ENCODE measurements around the gene MAOB. TPM values are rescaled to one million over a fixed set of nuclear protein-coding genes. Genes with fewer than 3 reads are reported as not detected.

MAOB gene
- total and polyA plus RNA-seq, 2 donors (not counting 1 experiment from before 2014, with no cell fraction given) = not detected

GRCh38 chrX:43850629-43851028, 31.6 kb downstream of the MAOB start:
- Histone ChIP-seq H3K9me3 (ENCODE audit: control extremely low read depth in 1 of 3, control insufficient read depth in 2 of 3, insufficient read depth in 1 of 3, low read length in 2 of 3) (no peaks in the 10 kb centered on the region), H3K27me3 (replicated peaks in 1 of 4; ENCODE audit: control extremely low read depth in 1 of 4, control insufficient read depth in 3 of 4, insufficient read depth in 4 of 4, low read length in 3 of 4) (no peaks in the 10 kb centered on the region), H3K27ac (ENCODE audit: low read length in 2 of 2) (no peak overlapping the region), H3K9ac (ENCODE audit: low read length) (no peak overlapping the region), H3K36me3 (replicated peaks in 1 of 2; ENCODE audit: control extremely low read depth in 1 of 2, control insufficient read depth in 1 of 2, extremely low read depth in 1 of 2, insufficient read depth in 2 of 2, low read length in 1 of 2) (no peaks in the 10 kb centered on the region), H3K4me3 (ENCODE audit: control extremely low read depth in 1 of 5, extremely low read depth in 1 of 5, insufficient read depth in 1 of 5, low read depth in 2 of 5, low read length in 4 of 5) (no peak overlapping the region), H3K4me1 (ENCODE audit: control insufficient read depth in 2 of 2, insufficient read depth in 2 of 2, low read length in 2 of 2) (no peaks in the 10 kb centered on the region), H3K79me2 (ENCODE audit: control insufficient read depth, insufficient read depth, low read length) (no peaks in the 10 kb centered on the region), H3K4me2 (replicated peaks; ENCODE audit: low read depth, low read length, poor library complexity, severe bottlenecking) (no peak overlapping the region), H4K20me1 (ENCODE audit: control insufficient read depth, insufficient read depth, low read length, poor library complexity, severe bottlenecking) (no peaks in the 10 kb centered on the region), H2AFZ (ENCODE audit: insufficient read depth, low read depth, low read length, poor library complexity, severe bottlenecking) (no peak overlapping the region)
- CTCF ChIA-PET = interaction anchor here (0.7 kb wide), 1 partner anchor 15 kb away, joined by 3 read pairs; no protein-coding TSS in a partner anchor
- H3K4me3 Mint-ChIP-seq = no peak overlapping the region
- ATAC-seq (ENCODE audit: low read depth) = no peak
- no peak overlapping the region for H3K27ac Mint-ChIP-seq
- DNase-seq = no peak
- no CpG with 5 or more reads among the region's 2 CpGs for WGBS (ENCODE audit: insufficient coverage)
- H3K9me3 Mint-ChIP-seq (ENCODE audit: insufficient read depth) = no peaks in the 10 kb centered on the region
- no peak for TF ChIP-seq EZH2 (IDR thresholded peaks at IDR 0.05; ENCODE audit: borderline replicate concordance, insufficient read depth, low read depth, low read length, poor library complexity, severe bottlenecking)
- no peak for TF ChIP-seq CTCF (IDR thresholded peaks at IDR 0.05)
- H3K4me1 Mint-ChIP-seq = no peaks in the 10 kb centered on the region
- POLR2A ChIA-PET = interaction anchor here (0.6 kb wide), 1 partner anchor 681 kb away, joined by 3 read pairs; no protein-coding TSS in a partner anchor
- intact Hi-C loops (cut with micrococcal nuclease) = no loop called here
- no peaks in the 10 kb centered on the region for H3K27me3 Mint-ChIP-seq

GRCh38 chrX:43849173-43849572, 33.1 kb downstream of the MAOB start:
- H3K79me2 ChIP-seq (ENCODE audit: control insufficient read depth, insufficient read depth, low read length) = no peaks in the 10 kb centered on the region
- H3K4me3 ChIP-seq (ENCODE audit: control extremely low read depth in 1 of 5, extremely low read depth in 1 of 5, insufficient read depth in 1 of 5, low read depth in 2 of 5, low read length in 4 of 5) = no peak overlapping the region
- 100% methylated on average over 2 of the region's 6 CpGs for WGBS (ENCODE audit: insufficient coverage)
- POLR2A ChIA-PET = no interaction called here
- no peaks in the 10 kb centered on the region for H4K20me1 ChIP-seq (ENCODE audit: control insufficient read depth, insufficient read depth, low read length, poor library complexity, severe bottlenecking)
- no peaks in the 10 kb centered on the region for H3K36me3 ChIP-seq (replicated peaks in 1 of 2; ENCODE audit: control extremely low read depth in 1 of 2, control insufficient read depth in 1 of 2, extremely low read depth in 1 of 2, insufficient read depth in 2 of 2, low read length in 1 of 2)
- intact Hi-C loops (cut with micrococcal nuclease) = no loop called here
- no peak overlapping the region for H3K4me3 Mint-ChIP-seq
- H3K4me1 ChIP-seq (ENCODE audit: control insufficient read depth in 2 of 2, insufficient read depth in 2 of 2, low read length in 2 of 2) = no peaks in the 10 kb centered on the region
- no peaks in the 10 kb centered on the region for H3K9me3 Mint-ChIP-seq (ENCODE audit: insufficient read depth)
- no peaks in the 10 kb centered on the region for H3K27me3 ChIP-seq (replicated peaks in 1 of 4; ENCODE audit: control extremely low read depth in 1 of 4, control insufficient read depth in 3 of 4, insufficient read depth in 4 of 4, low read length in 3 of 4)
- ATAC-seq (ENCODE audit: low read depth) (no peak), DNase-seq (no peak)
- no peaks in the 10 kb centered on the region for H3K9me3 ChIP-seq (ENCODE audit: control extremely low read depth in 1 of 3, control insufficient read depth in 2 of 3, insufficient read depth in 1 of 3, low read length in 2 of 3)
- H3K27ac ChIP-seq (ENCODE audit: low read length in 2 of 2) = no peak overlapping the region
- no peak overlapping the region for H3K4me2 ChIP-seq (replicated peaks; ENCODE audit: low read depth, low read length, poor library complexity, severe bottlenecking)
- no peak overlapping the region for H3K9ac ChIP-seq (ENCODE audit: low read length)
- CTCF ChIA-PET = no interaction called here
- TF ChIP-seq CTCF (IDR thresholded peaks at IDR 0.05) (no peak), EZH2 (IDR thresholded peaks at IDR 0.05; ENCODE audit: borderline replicate concordance, insufficient read depth, low read depth, low read length, poor library complexity, severe bottlenecking) (no peak)
- H3K27ac Mint-ChIP-seq = no peak overlapping the region
- H2AFZ ChIP-seq (ENCODE audit: insufficient read depth, low read depth, low read length, poor library complexity, severe bottlenecking) = no peak overlapping the region
- no peaks in the 10 kb centered on the region for H3K27me3 Mint-ChIP-seq
- H3K4me1 Mint-ChIP-seq = no peaks in the 10 kb centered on the region

Data from B cell (primary cell).